NCI-H1092 treated with DMSO at 0.1 percent for 48 hours (cell line): Measurements from ENCODE around the gene TSC22D1.
"Not testable (repeated sequence)": the region's sequence is repeated elsewhere in the genome, so short reads cannot be mapped to it uniquely, and the experiment has no call there.

Source experiments
- DNase-seq: peaks from one replicate; lab custom pipeline; 2025; lab: John Stamatoyannopoulos, UW

TSC22D1 gene

GRCh38 chr13:44506251-44506650 is 69.9 kb downstream of the TSC22D1 start:
- DNase-seq, result no peak

DNA sequence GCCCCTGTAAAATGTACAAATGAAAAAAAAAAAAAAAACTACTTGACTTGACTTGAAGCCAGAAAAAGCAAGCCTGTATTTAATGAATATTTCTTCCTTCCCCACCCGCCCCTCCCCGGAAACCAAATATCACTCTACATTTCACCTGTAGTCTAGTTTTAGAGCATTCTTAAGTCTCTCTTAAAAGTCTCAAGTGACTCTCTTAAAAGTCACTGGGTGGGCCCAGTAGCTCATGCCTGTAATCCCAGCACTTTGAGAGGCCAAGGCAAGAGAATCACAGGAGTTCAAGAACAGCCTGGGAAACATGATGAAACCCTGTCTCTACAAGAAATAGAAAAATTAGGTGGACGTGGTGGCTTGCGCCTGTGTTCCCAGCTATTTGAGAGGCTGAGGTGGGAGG is 72.0 kb downstream of the TSC22D1 start:
- DNase-seq, result no peak

DNA sequence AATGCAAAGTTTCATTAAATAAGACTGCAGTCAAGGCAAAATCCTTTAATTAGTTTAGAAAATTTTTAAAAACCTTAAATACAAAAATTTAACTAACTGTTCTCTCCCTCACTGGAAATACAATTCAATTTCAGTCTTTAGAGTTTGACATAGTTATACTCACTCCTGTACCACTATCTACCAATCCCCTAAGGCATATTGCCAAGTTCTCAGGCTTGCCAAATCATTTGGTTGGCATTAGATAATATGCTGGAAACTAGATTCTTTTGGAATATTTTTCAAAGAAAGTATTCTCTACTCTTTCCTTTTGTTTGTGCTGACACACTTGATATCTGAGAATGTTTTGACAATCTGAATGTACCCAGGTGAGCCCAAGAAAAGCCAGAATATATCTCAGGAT is 77.2 kb downstream of the TSC22D1 start:
- no peak for DNase-seq

GRCh38 chr13:44498502-44498901 is 77.6 kb downstream of the TSC22D1 start:
- no peak for DNase-seq

- DNase-seq, result no peak
These were observed 78.3 kb downstream of the TSC22D1 start for GRCh38 chr13:44497801-44498200.

- DNase-seq, result no peak
These were observed 82.8 kb downstream of the TSC22D1 start for GRCh38 chr13:44493213-44493812.

GRCh38 chr13:44489751-44490150 is 86.4 kb downstream of the TSC22D1 start:
- no peak for DNase-seq

- no peak for DNase-seq
These were observed 88.1 kb downstream of the TSC22D1 start for GRCh38 chr13:44487989-44488388.

- no peak for DNase-seq
These were observed 91.5 kb downstream of the TSC22D1 start for GRCh38 chr13:44484562-44485138.

DNA sequence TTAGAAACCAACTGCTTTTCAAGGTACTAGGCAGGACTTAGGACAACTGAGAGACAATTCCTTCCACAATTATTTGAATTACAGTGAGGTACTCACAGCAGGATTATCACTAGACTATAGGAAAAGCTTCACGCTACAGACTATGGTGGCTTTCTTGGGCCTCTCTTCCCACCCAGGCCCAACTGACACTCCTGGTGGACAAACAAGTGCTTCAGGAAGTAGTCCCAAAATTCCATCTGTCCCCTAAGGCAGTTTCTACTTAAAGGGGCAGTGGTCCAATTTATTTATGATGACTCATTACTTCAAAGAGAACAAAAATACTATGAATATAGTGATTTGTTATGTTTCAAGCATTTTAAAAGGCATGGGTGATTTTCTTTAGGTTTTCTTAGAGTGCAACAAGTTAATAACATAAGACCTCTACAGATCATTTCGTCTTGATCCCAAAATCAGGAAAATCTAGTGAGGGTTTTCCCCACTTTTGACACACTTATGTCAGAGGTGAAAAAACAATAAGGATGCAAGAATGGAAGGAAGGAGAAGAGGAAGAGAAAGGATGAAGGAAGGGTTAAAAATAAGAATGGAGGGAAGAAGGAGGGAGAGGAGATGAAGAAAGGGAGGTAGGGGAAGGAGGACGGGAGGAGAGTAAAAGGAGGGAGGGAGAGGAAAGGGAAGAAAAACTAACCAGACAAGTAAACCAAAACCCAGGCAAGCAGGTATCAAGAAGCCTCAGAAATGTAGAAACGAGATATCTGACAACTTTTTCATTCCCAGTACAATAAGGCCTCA is 101.8 kb downstream of the TSC22D1 start:
- DNase-seq, result no peak

DNA sequence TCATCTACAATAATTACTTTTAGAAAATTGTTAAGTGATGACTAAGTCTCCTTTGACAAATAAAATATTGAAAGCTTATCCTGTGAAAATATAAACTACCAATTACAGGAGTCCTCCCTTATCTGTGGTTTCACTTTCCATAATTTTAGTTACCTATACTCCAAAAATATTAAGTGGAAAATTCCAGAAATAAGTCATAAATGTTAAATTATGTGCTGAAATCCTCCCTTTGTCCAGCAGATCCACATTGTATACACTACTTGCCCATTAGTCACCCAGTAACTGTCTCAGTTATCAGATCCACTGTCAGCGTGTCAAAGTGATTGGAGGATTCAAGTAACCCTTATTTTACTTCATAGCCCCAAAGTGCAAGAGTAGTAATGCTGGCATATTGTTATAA is 104.4 kb downstream of the TSC22D1 start:
- DNase-seq, result no peak

GRCh38 chr13:44470638-44471562 is 105.2 kb downstream of the TSC22D1 start:
- DNase-seq, result no peak

DNA sequence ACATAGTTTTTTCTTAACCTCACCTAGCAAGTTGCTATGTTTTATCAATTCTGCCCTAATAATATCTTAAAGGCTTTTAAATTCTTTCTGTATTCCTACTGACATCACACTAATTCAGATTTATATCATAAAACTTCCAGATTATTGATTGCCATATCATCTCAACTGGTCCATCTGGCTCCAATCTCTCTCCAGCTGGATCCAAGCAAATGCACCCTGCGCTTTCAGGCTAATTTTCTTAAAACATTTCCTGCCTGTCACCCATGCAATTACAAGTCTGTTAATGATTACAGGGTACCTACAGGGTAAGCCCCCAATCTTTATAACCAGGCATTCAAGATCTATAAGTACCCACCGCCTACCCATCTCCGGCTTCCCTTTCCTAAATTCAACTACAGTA is 107.3 kb downstream of the TSC22D1 start:
- no peak for DNase-seq

GRCh38 chr13:44465318-44465717 is 110.8 kb downstream of the TSC22D1 start:
- no peak for DNase-seq

GRCh38 chr13:44464471-44464870 is 111.7 kb downstream of the TSC22D1 start:
- DNase-seq, result no peak

DNA sequence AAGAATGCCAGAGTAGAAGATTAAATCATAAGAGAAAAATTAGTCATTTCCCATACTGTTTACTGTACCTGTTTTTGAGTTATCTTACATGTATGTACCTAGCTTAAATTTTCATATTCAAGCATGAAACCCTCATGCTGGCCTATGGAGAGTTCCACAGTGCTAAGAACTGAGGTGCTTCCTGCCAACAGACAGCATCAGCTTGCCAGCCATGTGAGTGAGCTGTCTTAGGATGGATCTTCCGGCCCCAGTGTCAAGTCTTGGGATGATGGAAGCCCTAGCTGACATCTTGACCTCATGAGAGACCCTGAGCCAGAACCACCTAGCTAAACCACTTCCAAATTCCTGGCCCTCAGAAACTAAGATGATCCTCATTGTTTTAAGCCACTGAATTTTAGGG is 112.4 kb downstream of the TSC22D1 start:
- no peak for DNase-seq

DNA sequence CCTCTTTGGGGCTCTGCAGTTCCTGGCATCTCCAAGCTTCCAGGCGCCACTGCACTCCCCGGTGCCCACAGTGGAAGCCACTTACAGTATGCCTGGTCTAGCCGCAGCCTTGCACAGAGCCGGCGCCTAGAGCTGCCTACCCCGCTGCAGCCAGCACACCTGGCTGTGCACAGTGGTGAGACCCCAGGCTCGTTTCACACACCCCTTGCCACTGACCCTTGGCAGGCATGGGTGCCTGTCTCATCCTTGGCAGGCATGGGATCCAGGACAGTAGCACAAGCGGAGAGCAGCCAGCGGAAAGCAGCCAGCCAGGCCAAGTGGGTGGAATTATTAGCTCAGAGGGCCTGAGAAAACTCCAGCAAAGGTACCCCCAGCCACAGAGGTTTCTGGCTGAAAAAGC is 116.5 kb downstream of the TSC22D1 start:
- no peak for DNase-seq

- DNase-seq, result no peak
These were observed 117.7 kb downstream of the TSC22D1 start for GRCh38 chr13:44458313-44458975.

- DNase-seq, result not testable (repeated sequence)
These were observed 119.9 kb downstream of the TSC22D1 start for GRCh38 chr13:44456212-44456611.

- DNase-seq, result no peak
These were observed 120.4 kb downstream of the TSC22D1 start for GRCh38 chr13:44455769-44456168.

- DNase-seq, result no peak
These were observed 122.2 kb downstream of the TSC22D1 start for GRCh38 chr13:44453881-44454280.

GRCh38 chr13:44453069-44453468 is 123.1 kb downstream of the TSC22D1 start:
- DNase-seq, result no peak
